Epidermal melanocyte (primary cell): ENCODE data around the gene FBXW11.
"Not testable (repeated sequence)": the region's sequence is repeated elsewhere in the genome, so short reads cannot be mapped to it uniquely, and the experiment has no call there.

Source experiments
- DNase-seq: peaks from one replicate; pipeline ENCODE4 v3.0.0; 2011; ENCODE audit warnings: low spot score; ENCODE audit not compliant: insufficient read length

The FBXW11 gene

GRCh38 chr5:171984748-171985419, 21.6 kb downstream of the FBXW11 start:
- DNase-seq = no peak

GRCh38 chr5:171981847-171982246, 24.6 kb downstream of the FBXW11 start:
- DNase-seq = no peak

- no peak for DNase-seq
These were observed 25.6 kb downstream of the FBXW11 start for GRCh38 chr5:171980792-171981191.

GRCh38 chr5:171979606-171980005, 26.8 kb downstream of the FBXW11 start:
- DNase-seq = no peak

- DNase-seq = no peak
These were observed 27.9 kb downstream of the FBXW11 start for GRCh38 chr5:171978519-171978918.

- DNase-seq = no peak
These were observed 28.4 kb downstream of the FBXW11 start for GRCh38 chr5:171978016-171978415.

- not testable (repeated sequence) for DNase-seq
These were observed 29.0 kb downstream of the FBXW11 start for GRCh38 chr5:171977244-171977950.

- no peak for DNase-seq
These were observed 30.4 kb downstream of the FBXW11 start for GRCh38 chr5:171975877-171976667.

GRCh38 chr5:171975262-171975876, 31.1 kb downstream of the FBXW11 start:
- DNase-seq = no peak

GRCh38 chr5:171970826-171971225, 35.6 kb downstream of the FBXW11 start:
- DNase-seq = no peak

- no peak for DNase-seq
These were observed 37.1 kb downstream of the FBXW11 start for GRCh38 chr5:171969288-171969880.

GRCh38 chr5:171968531-171968930, 37.9 kb downstream of the FBXW11 start:
- no peak for DNase-seq

GRCh38 chr5:171966964-171967363, 39.5 kb downstream of the FBXW11 start:
- no peak for DNase-seq

- DNase-seq = no peak
These were observed 40.2 kb downstream of the FBXW11 start for GRCh38 chr5:171966270-171966669.

- DNase-seq = no peak
These were observed 40.7 kb downstream of the FBXW11 start for GRCh38 chr5:171965745-171966144.

- no peak for DNase-seq
These were observed 43.0 kb downstream of the FBXW11 start for GRCh38 chr5:171963416-171963815.

- DNase-seq = no peak
These were observed 45.3 kb downstream of the FBXW11 start for GRCh38 chr5:171961117-171961516.

- no peak for DNase-seq
These were observed 48.7 kb downstream of the FBXW11 start for GRCh38 chr5:171957591-171958251.

- no peak for DNase-seq
These were observed 49.4 kb downstream of the FBXW11 start for GRCh38 chr5:171956887-171957495.

GRCh38 chr5:171956314-171956713, 50.1 kb downstream of the FBXW11 start:
- no peak for DNase-seq
